Activated CD4-positive, alpha-beta memory T cell treated with anti-CD3 and anti-CD28 coated beads for 36 hours (primary cell): ENCODE results near the gene SCD. TPM values are rescaled to one million over a fixed set of nuclear protein-coding genes. Genes with fewer than 3 reads are reported as not detected.

ENCODE experiments used
- CTCF ChIA-PET: fragments of 350-600 bp; sonication (Branson Sonifier 250); formaldehyde crosslinking; loops from one replicate; lab custom pipeline; 2021; ENCODE audit warnings: antibody characterized with exemption, inconsistent platforms; lab: Charles Lee
- POLR2A ChIA-PET: fragments of 350-600 bp; sonication (Branson Sonifier 250); formaldehyde crosslinking; loops from one replicate; lab custom pipeline; 2021; ENCODE audit warnings: antibody characterized with exemption; lab: Charles Lee
- DNase-seq: peaks from one replicate; pipeline ENCODE4 v3.0.0-alpha.2; 2020
- H3K27ac Mint-ChIP-seq: one replicate; pipeline ENCODE4 v1.8.0; 2021; ENCODE audit warnings: mixed read lengths
- H3K27me3 Mint-ChIP-seq: one replicate; pipeline ENCODE4 v1.8.0; 2021; ENCODE audit warnings: mixed read lengths
- H3K36me3 Mint-ChIP-seq: one replicate; pipeline ENCODE4 v1.8.0; 2021; ENCODE audit warnings: mixed read lengths
- H3K4me1 Mint-ChIP-seq: one replicate; pipeline ENCODE4 v1.8.0; 2021; ENCODE audit warnings: low read depth, mixed read lengths
- H3K4me3 Mint-ChIP-seq: one replicate; pipeline ENCODE4 v1.8.0; 2021; ENCODE audit warnings: mild to moderate bottlenecking, mixed read lengths
- H3K9me3 Mint-ChIP-seq: one replicate; pipeline ENCODE4 v1.8.0; 2021; ENCODE audit warnings: mixed read lengths
- intact Hi-C: fragments of 100-400 bp; cut with micrococcal nuclease; formaldehyde crosslinking; loops from one replicate; pipeline ENCODE4 v1.15.1; 2023
- total RNA-seq, 2 experiments: library from RNA; stranded (reverse); gene quantifications; one replicate each; pipeline ENCODE4 v1.2.3, GENCODE V29; 2021

Gene SCD
- total RNA-seq, 2 experiments from 2014 or later, result 156 to 158 TPM

- H3K4me1 Mint-ChIP-seq, result peaks cover 12% of the 10 kb centered on the region
- peaks cover 30% of the 10 kb centered on the region for H3K36me3 Mint-ChIP-seq
- no peak overlapping the region for H3K4me3 Mint-ChIP-seq
- no peak overlapping the region for H3K27ac Mint-ChIP-seq
- intact Hi-C loops, result no loop called here
- ChIA-PET POLR2A (interaction anchor here (0.6 kb wide), 1 partner anchor 8 kb away, joined by 3 read pairs; no protein-coding TSS in a partner anchor), CTCF (no interaction called here)
- H3K27me3 Mint-ChIP-seq, result no peaks in the 10 kb centered on the region
- no peak for DNase-seq
- H3K9me3 Mint-ChIP-seq, result no peaks in the 10 kb centered on the region
Measured at GRCh38 chr10:100380400-100380799, 33.4 kb downstream of the SCD start.

- no peaks in the 10 kb centered on the region for H3K27me3 Mint-ChIP-seq
- intact Hi-C loops, result no loop called here
- CTCF ChIA-PET, result no interaction called here
Measured at GRCh38 chr10:100382553-100382952, 35.5 kb downstream of the SCD start.

GRCh38 chr10:100383251-100383650, 36.2 kb downstream of the SCD start:
- no peak for DNase-seq
- ChIA-PET CTCF (interaction anchor here (0.6 kb wide), 1 partner anchor 51 kb away, joined by 3 read pairs; no protein-coding TSS in a partner anchor), POLR2A (no interaction called here)
- Mint-ChIP-seq H3K27ac (no peak overlapping the region), H3K4me3 (no peak overlapping the region), H3K4me1 (no peaks in the 10 kb centered on the region), H3K9me3 (no peaks in the 10 kb centered on the region), H3K36me3 (peaks cover 44% of the 10 kb centered on the region), H3K27me3 (no peaks in the 10 kb centered on the region)
- intact Hi-C loops, result no loop called here

More at GRCh38 chr10:100382553-100382952, 35.5 kb downstream of the SCD start:
- no peak for DNase-seq
- Mint-ChIP-seq H3K4me1 (peaks cover 3% of the 10 kb centered on the region), H3K27ac (no peak overlapping the region), H3K4me3 (no peak overlapping the region), H3K9me3 (no peaks in the 10 kb centered on the region), H3K36me3 (peaks cover 38% of the 10 kb centered on the region)
- POLR2A ChIA-PET, result no interaction called here

GRCh38 chr10:100391163-100392002, 44.4 kb downstream of the SCD start:
- Mint-ChIP-seq H3K36me3 (peaks cover 8% of the 10 kb centered on the region), H3K4me3 (no peak overlapping the region), H3K27ac (peak overlapping the region; percentile 38), H3K4me1 (peaks cover 16% of the 10 kb centered on the region), H3K27me3 (no peaks in the 10 kb centered on the region), H3K9me3 (no peaks in the 10 kb centered on the region)
- ChIA-PET CTCF (interaction anchor here (1.4 kb wide), 1 partner anchor 21 kb away, joined by 4 read pairs; no protein-coding TSS in a partner anchor), POLR2A (interaction anchor here (1.5 to 1.6 kb wide), 2 partner anchors 21 to 23 kb away, joined by 4 read pairs; no protein-coding TSS in a partner anchor)
- peak; percentile 16 for DNase-seq
- intact Hi-C loops, result loop anchor here (1.0 kb wide), 1 partner anchor 18 kb away; no protein-coding TSS in a partner anchor

- Mint-ChIP-seq H3K9me3 (no peaks in the 10 kb centered on the region), H3K36me3 (peaks cover 5% of the 10 kb centered on the region), H3K4me3 (no peak overlapping the region), H3K4me1 (peaks cover 16% of the 10 kb centered on the region), H3K27ac (no peak overlapping the region), H3K27me3 (no peaks in the 10 kb centered on the region)
- no peak for DNase-seq
- intact Hi-C loops, result no loop called here
- ChIA-PET POLR2A (no interaction called here), CTCF (interaction anchor here (0.7 to 1.4 kb wide), 2 partner anchors 22 to 40 kb away, joined by 3 to 4 read pairs; no protein-coding TSS in a partner anchor)
Measured at GRCh38 chr10:100392686-100393003, 45.6 kb downstream of the SCD start.

- CTCF ChIA-PET, result interaction anchor here (1.0 kb wide), 1 partner anchor 38 kb away, joined by 3 read pairs; no protein-coding TSS in a partner anchor
Measured at GRCh38 chr10:100395626-100396025, 48.6 kb downstream of the SCD start.

GRCh38 chr10:100396605-100397004, 49.6 kb downstream of the SCD start:
- no peaks in the 10 kb centered on the region for H3K36me3 Mint-ChIP-seq
- H3K4me3 Mint-ChIP-seq, result no peak overlapping the region
- ChIA-PET POLR2A (no interaction called here), CTCF (no interaction called here)
- peaks cover 7% of the 10 kb centered on the region for H3K4me1 Mint-ChIP-seq
- intact Hi-C loops, result no loop called here
- no peaks in the 10 kb centered on the region for H3K9me3 Mint-ChIP-seq
- H3K27me3 Mint-ChIP-seq, result no peaks in the 10 kb centered on the region
- no peak overlapping the region for H3K27ac Mint-ChIP-seq
- DNase-seq, result no peak

More at GRCh38 chr10:100395626-100396025, 48.6 kb downstream of the SCD start:
- DNase-seq, result no peak
- POLR2A ChIA-PET, result no interaction called here
- no peak overlapping the region for H3K27ac Mint-ChIP-seq
- no peaks in the 10 kb centered on the region for H3K9me3 Mint-ChIP-seq
- H3K36me3 Mint-ChIP-seq, result no peaks in the 10 kb centered on the region
- intact Hi-C loops, result no loop called here
- no peaks in the 10 kb centered on the region for H3K27me3 Mint-ChIP-seq
- peaks cover 16% of the 10 kb centered on the region for H3K4me1 Mint-ChIP-seq
- no peak overlapping the region for H3K4me3 Mint-ChIP-seq

- no peaks in the 10 kb centered on the region for H3K4me1 Mint-ChIP-seq
- H3K36me3 Mint-ChIP-seq, result peaks cover under 1% of the 10 kb centered on the region
- no peak for DNase-seq
- no peak overlapping the region for H3K27ac Mint-ChIP-seq
- peaks cover under 1% of the 10 kb centered on the region for H3K27me3 Mint-ChIP-seq
- no peak overlapping the region for H3K4me3 Mint-ChIP-seq
- H3K9me3 Mint-ChIP-seq, result no peaks in the 10 kb centered on the region
- ChIA-PET CTCF (no interaction called here), POLR2A (no interaction called here)
- intact Hi-C loops, result no loop called here
Measured at GRCh38 chr10:100401631-100402328, 54.7 kb downstream of the SCD start.

GRCh38 chr10:100403734-100404133, 56.7 kb downstream of the SCD start:
- Mint-ChIP-seq H3K27me3 (peaks cover 2% of the 10 kb centered on the region), H3K4me1 (no peaks in the 10 kb centered on the region), H3K27ac (no peak overlapping the region), H3K36me3 (peaks cover 2% of the 10 kb centered on the region), H3K4me3 (no peak overlapping the region), H3K9me3 (no peaks in the 10 kb centered on the region)
- ChIA-PET POLR2A (no interaction called here), CTCF (interaction anchor here (0.6 to 1.2 kb wide), 3 partner anchors 31 to 396 kb away, joined by 3 read pairs; no protein-coding TSS in a partner anchor)
- intact Hi-C loops, result no loop called here
- DNase-seq, result no peak

GRCh38 chr10:100413173-100413572, 66.1 kb downstream of the SCD start:
- H3K36me3 Mint-ChIP-seq, result no peaks in the 10 kb centered on the region
- CTCF ChIA-PET, result interaction anchor here (1.3 kb wide), 1 partner anchor 20 kb away, joined by 4 read pairs; no protein-coding TSS in a partner anchor
- POLR2A ChIA-PET, result no interaction called here
- H3K27ac Mint-ChIP-seq, result no peak overlapping the region
- intact Hi-C loops, result no loop called here
- DNase-seq, result no peak
- H3K27me3 Mint-ChIP-seq, result peaks cover 8% of the 10 kb centered on the region
- no peaks in the 10 kb centered on the region for H3K9me3 Mint-ChIP-seq
- no peaks in the 10 kb centered on the region for H3K4me1 Mint-ChIP-seq
- H3K4me3 Mint-ChIP-seq, result no peak overlapping the region
